LHCN-M2 (cell line): ENCODE results near the gene ERC2. TPM values are rescaled to one million over a fixed set of nuclear protein-coding genes. Genes with fewer than 3 reads are reported as not detected.
A peak's percentile ranks its signal among the peaks of the same experiment; 100 is the strongest.

Experiments used
- DNase-seq: peaks from one replicate; pipeline ENCODE4 v3.0.0-alpha.2; 2012; ENCODE audit warnings: low read depth
- total RNA-seq: library from RNA; depleted of rRNA; stranded (reverse); fragments of >200 nt; gene quantifications from 2 replicates; pipeline ENCODE4 v1.2.3, GENCODE V29; 2014

ERC2 gene
- total RNA-seq, 1 experiment from 2014 or later = 0.11 TPM

DNA sequence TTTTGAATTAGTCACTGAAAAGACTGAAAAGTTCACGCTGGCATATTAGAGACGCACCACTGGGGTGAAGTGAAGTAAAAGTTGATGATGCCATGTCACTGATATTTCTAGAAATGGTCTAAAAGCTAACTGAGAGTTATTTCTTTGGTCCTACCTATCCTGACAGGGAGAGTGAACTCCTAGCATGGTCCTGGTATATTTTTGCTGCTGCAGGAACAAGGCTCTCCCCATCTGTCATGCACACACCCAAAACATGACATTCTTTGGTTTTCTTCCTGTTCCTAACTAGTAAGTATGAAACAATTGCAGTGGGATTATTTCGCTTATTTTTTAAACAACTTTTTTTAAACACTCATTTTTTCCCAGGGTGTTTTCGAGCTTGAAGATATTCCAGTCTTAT, 466.7 kb downstream of the ERC2 start:
- no peak for DNase-seq

GRCh38 chr3:55989366-55989765, 478.9 kb downstream of the ERC2 start:
- DNase-seq = no peak

- DNase-seq = no peak
Measured at GRCh38 chr3:55988905-55989304, 479.4 kb downstream of the ERC2 start.

DNA sequence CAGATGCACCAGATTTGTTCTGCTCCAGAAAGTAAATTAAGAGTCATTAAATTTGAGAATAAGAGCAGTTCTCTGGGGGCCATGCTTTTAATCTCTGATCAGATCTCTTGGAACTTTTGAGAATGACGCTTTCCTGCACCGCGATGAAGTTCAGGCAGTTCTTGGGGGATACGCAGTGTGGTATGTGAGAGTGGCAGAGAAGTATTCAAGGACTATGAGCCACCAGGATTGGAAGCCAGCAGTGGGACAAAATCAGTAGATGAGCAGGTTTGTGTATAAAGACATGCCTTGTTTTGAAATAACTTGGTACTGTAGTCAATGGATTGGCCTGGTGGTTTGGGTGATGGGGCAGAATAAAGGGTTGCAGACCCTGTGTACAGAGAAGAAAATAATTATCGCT, 483.6 kb downstream of the ERC2 start:
- peak; percentile 4 for DNase-seq

- DNase-seq = no peak
Measured at GRCh38 chr3:55978953-55979352, 489.3 kb downstream of the ERC2 start.

GRCh38 chr3:55974421-55975165, 493.7 kb downstream of the ERC2 start:
- no peak for DNase-seq

- no peak for DNase-seq
Measured at GRCh38 chr3:55969634-55970033, 498.6 kb downstream of the ERC2 start.

- no peak for DNase-seq
Measured at GRCh38 chr3:55968331-55968730, 499.9 kb downstream of the ERC2 start.

GRCh38 chr3:55966566-55966965, 501.7 kb downstream of the ERC2 start:
- DNase-seq = no peak

- DNase-seq = no peak
Measured at GRCh38 chr3:55965776-55966175, 502.5 kb downstream of the ERC2 start.

DNA sequence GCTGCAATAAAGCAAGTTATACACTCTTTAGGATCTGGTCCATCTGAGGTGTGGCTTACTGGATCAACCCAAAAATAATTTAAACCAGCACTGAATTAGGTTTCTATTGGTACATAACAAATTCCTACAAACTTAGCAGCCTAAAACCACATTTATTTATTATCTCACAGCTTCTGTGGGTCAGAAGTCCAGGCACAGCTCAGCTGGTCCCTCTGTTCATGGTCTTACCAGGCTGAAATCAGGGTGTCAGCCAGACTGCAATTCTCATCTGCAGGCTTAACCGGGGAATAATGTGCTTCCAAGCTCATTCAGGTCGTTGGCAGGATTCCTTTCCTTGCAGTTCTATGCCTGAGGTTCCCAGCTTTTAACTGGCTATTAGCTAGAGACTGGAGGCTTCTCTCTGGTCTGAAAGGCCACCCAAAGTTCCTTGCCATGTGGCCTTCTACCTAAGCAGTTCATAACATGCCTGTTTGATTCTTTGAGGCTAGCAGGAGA, 503.7 kb downstream of the ERC2 start:
- no peak for DNase-seq

GRCh38 chr3:55963601-55964000, 504.7 kb downstream of the ERC2 start:
- no peak for DNase-seq

DNA sequence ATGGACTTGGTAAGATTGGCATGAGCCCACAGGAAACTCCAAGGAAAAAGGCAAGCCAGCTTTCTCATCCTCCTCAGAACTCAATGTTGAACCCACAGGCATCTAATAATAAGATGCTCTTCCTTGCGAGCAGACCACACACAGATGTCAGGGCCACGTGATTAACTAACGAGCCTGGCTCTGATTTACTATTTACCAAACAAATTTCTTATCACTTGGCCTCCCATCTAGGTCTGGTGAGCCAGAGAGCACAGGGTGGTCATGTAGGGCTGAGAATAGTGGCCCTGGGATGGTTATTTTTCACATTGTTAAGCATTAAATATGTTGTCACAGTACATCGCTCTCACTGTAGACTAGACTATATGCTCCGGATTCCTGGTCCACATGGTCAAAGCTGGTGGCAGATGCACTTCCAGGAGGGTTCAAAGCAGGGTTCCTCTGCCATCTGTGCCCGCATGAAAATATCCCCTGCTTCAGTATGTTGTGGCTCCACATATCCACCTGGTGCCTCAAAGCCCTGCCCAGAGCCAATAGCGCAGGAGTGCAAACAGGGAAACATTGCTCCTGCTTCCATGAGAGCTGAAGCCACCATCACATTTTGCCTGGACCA, 508.7 kb downstream of the ERC2 start:
- DNase-seq = no peak

- no peak for DNase-seq
Measured at GRCh38 chr3:55958605-55959004, 509.7 kb downstream of the ERC2 start.

- no peak for DNase-seq
Measured at GRCh38 chr3:55955891-55956477, 512.3 kb downstream of the ERC2 start.

- no peak for DNase-seq
Measured at GRCh38 chr3:55951388-55951787, 516.9 kb downstream of the ERC2 start.

DNA sequence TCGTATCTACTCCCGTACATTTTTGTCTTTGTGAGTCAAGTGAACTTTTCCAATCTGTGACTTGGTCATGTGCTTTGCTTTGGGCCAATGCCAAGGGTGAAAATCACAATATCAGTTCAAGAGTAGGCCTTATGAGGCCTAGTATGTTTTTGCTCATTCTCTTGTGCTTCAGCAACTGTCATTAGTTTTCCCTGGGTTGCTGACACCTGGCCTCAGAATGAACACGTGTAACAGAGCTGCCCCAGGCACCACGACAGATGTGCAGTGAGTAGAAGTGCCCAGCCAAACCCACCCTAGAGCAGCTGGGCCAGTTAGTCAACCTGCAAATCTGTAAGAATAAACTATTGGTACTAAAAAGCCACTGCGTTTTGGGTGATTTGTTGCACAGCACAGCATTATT, 520.9 kb downstream of the ERC2 start:
- DNase-seq = no peak

GRCh38 chr3:55946574-55947160, 521.6 kb downstream of the ERC2 start:
- DNase-seq = no peak

DNA sequence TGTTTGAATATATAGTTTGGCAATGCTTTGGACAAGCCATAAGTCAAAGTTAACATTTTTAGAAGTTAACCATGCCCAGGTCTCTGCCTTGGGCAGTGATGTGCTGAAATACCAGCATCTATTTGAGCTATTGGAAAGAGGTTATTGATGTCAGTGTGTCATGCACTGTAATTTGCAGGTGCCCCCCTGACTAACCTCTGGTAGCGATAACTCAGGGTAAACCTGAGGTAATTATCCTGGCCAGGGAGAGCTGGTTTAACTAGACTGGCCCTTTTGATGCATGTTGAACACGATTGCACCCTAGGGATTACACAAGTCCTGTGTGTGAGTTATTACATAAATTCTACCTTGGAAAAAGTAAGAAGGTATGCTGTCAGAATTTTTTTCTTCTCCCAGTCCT, 525.4 kb downstream of the ERC2 start:
- DNase-seq = no peak

GRCh38 chr3:55939287-55939686, 529.0 kb downstream of the ERC2 start:
- DNase-seq = no peak

DNA sequence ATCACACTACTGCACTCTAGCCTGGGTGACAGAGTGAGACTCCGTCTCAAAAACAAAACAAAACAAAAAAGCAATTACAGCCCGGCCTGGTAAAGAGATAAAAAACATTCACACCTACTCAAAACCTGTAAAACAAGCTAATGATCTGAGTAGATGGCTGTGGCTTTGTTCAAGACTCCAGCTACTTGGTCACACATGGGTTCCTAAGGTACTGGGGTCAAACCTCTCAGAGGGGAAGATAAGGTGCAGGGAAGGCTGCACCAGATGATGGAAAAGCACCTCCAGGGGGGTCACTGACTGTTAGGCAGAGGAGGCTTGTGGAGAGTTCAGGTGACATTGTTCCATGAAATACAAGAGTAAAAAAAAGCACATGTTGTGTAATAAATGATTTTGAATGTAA, 531.0 kb downstream of the ERC2 start:
- DNase-seq = no peak

DNA sequence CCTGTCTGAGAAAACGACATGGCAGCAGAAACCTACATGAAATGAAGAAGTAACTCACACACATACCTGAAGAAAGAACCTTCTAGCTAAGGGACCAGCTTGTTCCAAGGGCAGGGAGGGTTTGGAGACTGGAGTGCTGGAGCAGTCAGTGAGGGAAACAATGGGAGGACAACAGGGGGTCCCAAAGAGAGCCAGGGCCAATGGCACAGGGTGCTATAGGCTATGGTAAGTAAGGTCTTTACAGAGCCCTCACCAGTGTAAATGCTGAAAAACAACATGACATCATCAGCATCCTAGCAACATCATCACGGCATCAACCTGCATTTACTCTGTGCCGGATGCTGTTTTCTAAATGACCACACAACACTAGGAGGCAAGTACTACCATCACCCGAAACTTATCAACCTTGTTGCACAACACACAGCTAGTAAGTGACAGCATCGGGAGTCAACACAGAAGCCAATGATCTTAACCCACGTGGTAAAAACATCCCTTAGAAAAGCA, 531.7 kb downstream of the ERC2 start:
- DNase-seq = no peak
